ENCODE results near the gene CHD3. TPM values are rescaled to one million over a fixed set of nuclear protein-coding genes. Genes with fewer than 3 reads are reported as not detected.

The CHD3 gene
- total RNA-seq, 1 donor from 2014 or later = 119 TPM

GRCh38 chr17:7916385-7916682 is 27.7 kb downstream of the CHD3 start:
- H3K36me3 Mint-ChIP-seq (ENCODE audit: insufficient read depth) = peaks cover 1% of the 10 kb centered on the region
- H3K27ac Mint-ChIP-seq = peak overlapping the region; percentile 11
- TF ChIP-seq CTCF (IDR thresholded peaks at IDR 0.05; ENCODE audit: unreplicated experiment) = no peak
- H3K9me3 Mint-ChIP-seq (ENCODE audit: low read depth) = no peaks in the 10 kb centered on the region
- H3K4me1 Mint-ChIP-seq (ENCODE audit: low read depth) = peaks cover 8% of the 10 kb centered on the region
- peaks cover 31% of the 10 kb centered on the region for H3K27me3 Mint-ChIP-seq
- DNase-seq (ENCODE audit: low spot score, unreplicated experiment) = no peak
- peak overlapping the region; percentile 59 for H3K4me3 Mint-ChIP-seq (ENCODE audit: low read depth)

- Mint-ChIP-seq H3K4me3 (ENCODE audit: low read depth) (peak overlapping the region; percentile 59), H3K9me3 (ENCODE audit: low read depth) (no peaks in the 10 kb centered on the region), H3K27me3 (peaks cover 35% of the 10 kb centered on the region), H3K27ac (peak overlapping the region; percentile 11), H3K36me3 (ENCODE audit: insufficient read depth) (peaks cover 1% of the 10 kb centered on the region), H3K4me1 (ENCODE audit: low read depth) (peaks cover 8% of the 10 kb centered on the region)
- TF ChIP-seq CTCF (IDR thresholded peaks at IDR 0.05; ENCODE audit: unreplicated experiment) = no peak
- no peak for DNase-seq (ENCODE audit: low spot score, unreplicated experiment)
Measured at GRCh38 chr17:7916808-7917207, 28.2 kb downstream of the CHD3 start.

GRCh38 chr17:7922269-7922844 is 33.8 kb downstream of the CHD3 start:
- peak overlapping the region; percentile 85 for H3K27ac Mint-ChIP-seq
- H3K36me3 Mint-ChIP-seq (ENCODE audit: insufficient read depth) = no peaks in the 10 kb centered on the region
- H3K27me3 Mint-ChIP-seq = peaks cover 54% of the 10 kb centered on the region
- DNase-seq (ENCODE audit: low spot score, unreplicated experiment) = no peak
- TF ChIP-seq CTCF (IDR thresholded peaks at IDR 0.05; ENCODE audit: unreplicated experiment) = no peak
- H3K4me3 Mint-ChIP-seq (ENCODE audit: low read depth) = peak overlapping the region; percentile 60
- H3K9me3 Mint-ChIP-seq (ENCODE audit: low read depth) = no peaks in the 10 kb centered on the region
- H3K4me1 Mint-ChIP-seq (ENCODE audit: low read depth) = peaks cover 4% of the 10 kb centered on the region

GRCh38 chr17:7922845-7923628 is 34.4 kb downstream of the CHD3 start:
- DNase-seq (ENCODE audit: low spot score, unreplicated experiment) = peak; percentile 80
- H3K9me3 Mint-ChIP-seq (ENCODE audit: low read depth) = no peaks in the 10 kb centered on the region
- H3K4me3 Mint-ChIP-seq (ENCODE audit: low read depth) = peak overlapping the region; percentile 60
- H3K27me3 Mint-ChIP-seq = peaks cover 57% of the 10 kb centered on the region
- peak; percentile 19 for TF ChIP-seq CTCF (IDR thresholded peaks at IDR 0.05; ENCODE audit: unreplicated experiment)
- peaks cover 4% of the 10 kb centered on the region for H3K4me1 Mint-ChIP-seq (ENCODE audit: low read depth)
- H3K27ac Mint-ChIP-seq = peak overlapping the region; percentile 85
- peaks cover 2% of the 10 kb centered on the region for H3K36me3 Mint-ChIP-seq (ENCODE audit: insufficient read depth)

GRCh38 chr17:7927596-7927995 is 39.0 kb downstream of the CHD3 start:
- Mint-ChIP-seq H3K27ac (no peak overlapping the region), H3K4me1 (ENCODE audit: low read depth) (peaks cover 12% of the 10 kb centered on the region), H3K36me3 (ENCODE audit: insufficient read depth) (peaks cover 7% of the 10 kb centered on the region), H3K9me3 (ENCODE audit: low read depth) (no peaks in the 10 kb centered on the region), H3K27me3 (peaks cover 52% of the 10 kb centered on the region), H3K4me3 (ENCODE audit: low read depth) (no peak overlapping the region)
- TF ChIP-seq CTCF (IDR thresholded peaks at IDR 0.05; ENCODE audit: unreplicated experiment) = no peak
- no peak for DNase-seq (ENCODE audit: low spot score, unreplicated experiment)
